ENCODE results near the gene MROH7. TPM values are rescaled to one million over a fixed set of nuclear protein-coding genes. Genes with fewer than 3 reads are reported as not detected.

The MROH7 gene
- total RNA-seq, 1 donor from 2014 or later = 2.0 TPM

GRCh38 chr1:54611621-54612020, 30.0 kb upstream of the MROH7 start:
- intact Hi-C loops (cut with DNase I) = no loop called here
- Histone ChIP-seq H3K27me3 (no peaks in the 10 kb centered on the region), H3K4me3 (no peak overlapping the region), H3K36me3 (peaks cover 0 to 8% of the 10 kb centered on the region in 2 donors), H3K9me3 (no peaks in the 10 kb centered on the region), H3K4me1 (peaks cover 0 to 5% of the 10 kb centered on the region in 2 donors), H3K27ac (no peak overlapping the region)
- no peak for TF ChIP-seq CTCF (IDR thresholded peaks at IDR 0.05)
- peak in 1 of 2 donors; percentile 49 for DNase-seq (ENCODE audit: low spot score in 2 of 2)

- Histone ChIP-seq H3K36me3 (no peaks in the 10 kb centered on the region), H3K9me3 (no peaks in the 10 kb centered on the region), H3K27me3 (no peaks in the 10 kb centered on the region), H3K4me1 (peaks cover 0 to 4% of the 10 kb centered on the region in 2 donors), H3K27ac (no peak overlapping the region), H3K4me3 (no peak overlapping the region)
- DNase-seq (ENCODE audit: low spot score in 2 of 2) = peak in 1 of 2 donors; percentile 22
- TF ChIP-seq CTCF (IDR thresholded peaks at IDR 0.05) = no peak
- intact Hi-C loops (cut with DNase I) = no loop called here
These were observed 27.6 kb upstream of the MROH7 start for GRCh38 chr1:54614024-54614423.

- H3K36me3 ChIP-seq = no peaks in the 10 kb centered on the region
- H3K27me3 ChIP-seq = no peaks in the 10 kb centered on the region
- peak in 1 of 2 donors; percentile 25 for DNase-seq (ENCODE audit: low spot score in 2 of 2)
- no peak overlapping the region for H3K4me3 ChIP-seq
- intact Hi-C loops (cut with DNase I) = no loop called here
- H3K27ac ChIP-seq = no peak overlapping the region
- H3K4me1 ChIP-seq = no peaks in the 10 kb centered on the region
- TF ChIP-seq CTCF (IDR thresholded peaks at IDR 0.05) = no peak
- no peaks in the 10 kb centered on the region for H3K9me3 ChIP-seq
These were observed 27.0 kb upstream of the MROH7 start for GRCh38 chr1:54614563-54614962.

- TF ChIP-seq CTCF (IDR thresholded peaks at IDR 0.05) = no peak
- DNase-seq (ENCODE audit: low spot score in 2 of 2) = peak in 1 of 2 donors; percentile 61
- H3K4me1 ChIP-seq = no peaks in the 10 kb centered on the region
- H3K4me3 ChIP-seq = no peak overlapping the region
- H3K27ac ChIP-seq = no peak overlapping the region
- no peaks in the 10 kb centered on the region for H3K27me3 ChIP-seq
- intact Hi-C loops (cut with DNase I) = no loop called here
- no peaks in the 10 kb centered on the region for H3K9me3 ChIP-seq
- no peaks in the 10 kb centered on the region for H3K36me3 ChIP-seq
These were observed 25.9 kb upstream of the MROH7 start for GRCh38 chr1:54615531-54616279.

- Histone ChIP-seq H3K27ac (no peak overlapping the region), H3K4me1 (no peaks in the 10 kb centered on the region), H3K9me3 (no peaks in the 10 kb centered on the region), H3K36me3 (no peaks in the 10 kb centered on the region), H3K27me3 (no peaks in the 10 kb centered on the region), H3K4me3 (no peak overlapping the region)
- intact Hi-C loops (cut with DNase I) = no loop called here
- DNase-seq (ENCODE audit: low spot score in 2 of 2) = peak in 1 of 2 donors; percentile 50
- no peak for TF ChIP-seq CTCF (IDR thresholded peaks at IDR 0.05)
These were observed 21.8 kb upstream of the MROH7 start for GRCh38 chr1:54619749-54620148.
